Mucosa of gallbladder (tissue), 1 donor: ENCODE measurements around the gene TMEM258. TPM values are rescaled to one million over a fixed set of nuclear protein-coding genes. Genes with fewer than 3 reads are reported as not detected.

Experiments used
- DNase-seq: peaks from one replicate; pipeline ENCODE4 v3.0.0-alpha.2; 2020; ENCODE audit warnings: low spot score
- total RNA-seq: library from RNA; stranded (reverse); gene quantifications from one replicate; pipeline ENCODE4 v1.2.1, GENCODE V29; 2021
- donor health status: DM: no; HTN: no; CAD: no.

Gene TMEM258
- total RNA-seq, 1 donor from 2014 or later: 116 TPM

DNA sequence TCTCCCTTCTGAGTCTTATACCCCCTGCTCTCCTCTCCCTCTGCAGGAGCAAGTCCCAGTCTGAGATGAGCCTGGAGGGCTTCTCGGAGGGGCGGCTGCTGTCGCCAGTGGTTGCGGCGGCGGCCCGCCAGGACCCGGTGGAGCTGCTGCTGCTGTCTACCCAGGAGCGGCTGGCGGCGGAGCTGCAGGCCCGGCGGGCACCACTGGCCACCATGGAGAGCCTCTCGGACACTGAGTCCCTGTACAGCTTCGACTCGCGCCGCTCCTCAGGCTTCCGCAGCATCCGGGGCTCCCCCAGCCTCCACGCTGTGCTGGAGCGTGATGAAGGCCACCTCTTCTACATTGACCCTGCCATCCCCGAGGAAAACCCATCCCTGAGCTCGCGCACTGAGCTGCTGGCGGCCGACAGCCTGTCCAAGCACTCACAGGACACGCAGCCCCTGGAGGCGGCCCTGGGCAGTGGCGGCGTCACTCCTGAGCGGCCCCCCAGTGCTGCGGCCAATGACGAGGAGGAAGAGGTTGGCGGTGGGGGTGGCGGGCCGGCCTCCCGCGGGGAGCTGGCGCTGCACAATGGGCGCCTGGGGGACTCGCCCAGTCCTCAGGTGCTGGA is 48.8 kb downstream of the TMEM258 start:
- DNase-seq: no peak

DNA sequence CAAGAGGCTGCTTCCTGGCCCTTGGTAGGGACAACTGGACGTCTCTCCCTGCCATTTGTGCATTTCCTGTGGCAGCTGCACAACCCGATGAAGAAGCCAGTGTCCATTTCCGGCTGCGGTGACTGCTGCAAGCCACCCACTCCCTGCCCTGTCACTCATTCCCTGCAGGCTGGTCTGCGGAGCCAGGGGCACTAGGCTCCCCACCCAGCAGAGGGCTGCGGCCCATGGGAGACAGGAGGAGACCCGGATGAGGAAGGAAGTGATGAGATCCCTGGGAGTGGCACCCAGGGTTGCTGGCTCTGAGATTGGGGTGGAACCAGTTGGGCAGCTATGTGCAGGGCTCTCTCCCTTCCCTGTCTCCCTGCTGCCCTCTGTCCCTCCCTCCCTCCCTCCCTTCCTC is 50.0 kb downstream of the TMEM258 start:
- DNase-seq: peak; percentile 50

DNA sequence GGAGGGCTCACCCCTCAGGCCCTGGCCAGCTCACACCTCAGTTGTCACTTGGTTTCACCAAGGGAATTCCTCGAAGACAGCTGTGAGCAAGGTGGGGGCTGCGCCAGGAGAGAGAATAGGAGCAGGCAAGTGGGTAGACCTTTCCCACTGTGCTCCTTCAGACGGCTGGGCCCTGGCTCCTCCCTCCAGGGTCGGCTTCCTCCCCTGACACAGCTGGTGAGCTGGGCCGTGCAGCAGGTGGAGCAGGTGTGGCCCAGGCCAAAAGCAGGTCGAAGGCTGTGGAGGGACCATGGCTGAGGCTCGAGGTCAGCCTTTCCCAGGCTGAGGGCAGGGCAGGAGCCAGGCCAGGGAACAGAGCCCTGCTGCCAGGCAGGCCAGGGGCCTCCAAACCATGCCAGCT is 52.4 kb downstream of the TMEM258 start:
- DNase-seq: no peak

DNA sequence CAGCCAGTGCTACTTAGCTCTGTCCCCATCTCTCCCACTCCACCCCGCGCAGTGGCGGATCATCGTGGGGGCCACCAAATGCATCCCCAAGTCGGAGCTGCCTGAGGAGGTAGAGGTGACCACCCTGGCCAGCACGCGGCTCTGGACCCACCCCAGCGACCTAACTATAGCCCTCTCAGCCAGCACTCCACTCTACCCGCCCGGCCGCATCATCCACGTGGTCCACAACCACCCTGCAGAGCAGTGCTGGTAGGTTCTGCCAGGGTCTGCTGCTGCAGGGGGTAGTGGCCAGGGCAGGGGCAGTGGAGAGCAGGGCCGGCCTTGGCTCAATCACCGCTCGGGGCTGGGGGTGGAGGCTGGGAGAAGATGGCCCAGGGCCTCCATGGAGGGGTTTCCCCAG is 53.0 kb downstream of the TMEM258 start:
- no peak for DNase-seq

Other genes starting within 250 kb of the TMEM258 start
- gene SYT7, start 211.5 kb downstream of the TMEM258 start, total RNA-seq: 1.5 TPM
- 10.6 TPM for gene DAGLA, start 112.2 kb downstream of the TMEM258 start, total RNA-seq
- 320 TPM for gene MYRF, start 40.0 kb downstream of the TMEM258 start, total RNA-seq
- 7.7 TPM for gene FEN1, start 312 bp upstream of the TMEM258 start, total RNA-seq
- gene FADS1, start 24.4 kb upstream of the TMEM258 start, total RNA-seq: 23.4 TPM
- 34.5 TPM for gene FADS2, start 35.7 kb upstream of the TMEM258 start, total RNA-seq
- gene FADS3, start 98.9 kb upstream of the TMEM258 start, total RNA-seq: 22.6 TPM
- gene RAB3IL1, start 125.0 kb upstream of the TMEM258 start, total RNA-seq: 12.1 TPM
- gene BEST1, start 157.8 kb upstream of the TMEM258 start, total RNA-seq: 2.8 TPM
- 2,359 TPM for gene FTH1, start 175.0 kb upstream of the TMEM258 start, total RNA-seq